NT2/D1 (cell line): ENCODE data around the gene GALNT14.

Source experiments
- DNase-seq: peaks from one replicate; pipeline ENCODE4 v3.0.0-alpha.2; 2011; ENCODE audit warnings: low read depth, low spot score
- H3K27me3 ChIP-seq: 2 replicates; pipeline ENCODE4 v1.6.0; 2011; ENCODE audit warnings: mild to moderate bottlenecking; ENCODE audit not compliant: insufficient read length, insufficient read depth
- H3K36me3 ChIP-seq: 2 replicates; pipeline ENCODE4 v1.6.1; 2011; ENCODE audit warnings: mild to moderate bottlenecking, low read length, mixed read lengths; ENCODE audit not compliant: insufficient read depth, insufficient read length
- H3K4me1 ChIP-seq: 2 replicates; pipeline ENCODE4 v1.5.1; 2011; ENCODE audit not compliant: insufficient read depth, insufficient read length
- H3K4me3 ChIP-seq: 2 replicates; pipeline ENCODE4 v1.5.1; 2011; ENCODE audit warnings: low read depth; ENCODE audit not compliant: insufficient read length
- H3K9ac ChIP-seq: 2 replicates; pipeline ENCODE4 v1.6.0; 2011; ENCODE audit warnings: low read depth; ENCODE audit not compliant: insufficient read length
- H3K9me3 ChIP-seq: 2 replicates; pipeline ENCODE4 v1.5.1; 2011; ENCODE audit warnings: mild to moderate bottlenecking, low read length; ENCODE audit not compliant: insufficient read depth
- SUZ12 ChIP-seq: IDR thresholded peaks from 2 replicates; pipeline ENCODE4 v1.6.1; 2011; ENCODE audit not compliant: insufficient read length, insufficient read depth; ENCODE audit errors: extremely low read depth
- YY1 ChIP-seq: IDR thresholded peaks from 2 replicates; pipeline ENCODE4 v1.6.1; 2011; ENCODE audit not compliant: insufficient read length, insufficient read depth
- ZNF274 ChIP-seq: IDR thresholded peaks from 2 replicates; pipeline ENCODE4 v1.6.1; 2011; ENCODE audit warnings: mild to moderate bottlenecking, low read depth, low read length

GALNT14 gene

GRCh38 chr2:30994227-30995056, 143.8 kb downstream of the GALNT14 start:
- DNase-seq = no peak
- Histone ChIP-seq H3K9me3 (no peaks in the 10 kb centered on the region), H3K36me3 (no peaks in the 10 kb centered on the region), H3K4me3 (no peak overlapping the region), H3K27me3 (no peaks in the 10 kb centered on the region), H3K4me1 (no peaks in the 10 kb centered on the region), H3K9ac (no peak overlapping the region)
- no peak for TF ChIP-seq ZNF274
- TF ChIP-seq SUZ12 = no peak
- no peak for TF ChIP-seq YY1

- H3K9me3 ChIP-seq = no peaks in the 10 kb centered on the region
- no peak overlapping the region for H3K9ac ChIP-seq
- no peak overlapping the region for H3K4me3 ChIP-seq
- H3K36me3 ChIP-seq = peaks cover 5% of the 10 kb centered on the region
- no peaks in the 10 kb centered on the region for H3K27me3 ChIP-seq
- TF ChIP-seq SUZ12 = no peak
- no peak for TF ChIP-seq ZNF274
- no peak for TF ChIP-seq YY1
- peaks cover 2% of the 10 kb centered on the region for H3K4me1 ChIP-seq
- no peak for DNase-seq
These were observed 145.5 kb downstream of the GALNT14 start for GRCh38 chr2:30992781-30993180.

- H3K27me3 ChIP-seq = no peaks in the 10 kb centered on the region
- DNase-seq = no peak
- H3K9ac ChIP-seq = no peak overlapping the region
- peaks cover 2% of the 10 kb centered on the region for H3K4me1 ChIP-seq
- H3K36me3 ChIP-seq = peaks cover 5% of the 10 kb centered on the region
- no peak for TF ChIP-seq SUZ12
- no peak for TF ChIP-seq ZNF274
- TF ChIP-seq YY1 = no peak
- no peak overlapping the region for H3K4me3 ChIP-seq
- no peaks in the 10 kb centered on the region for H3K9me3 ChIP-seq
These were observed 147.6 kb downstream of the GALNT14 start for GRCh38 chr2:30990671-30991070.

- TF ChIP-seq SUZ12 = no peak
- no peak for TF ChIP-seq YY1
- TF ChIP-seq ZNF274 = no peak
- Histone ChIP-seq H3K36me3 (peaks cover 5% of the 10 kb centered on the region), H3K4me3 (no peak overlapping the region), H3K9ac (no peak overlapping the region), H3K27me3 (no peaks in the 10 kb centered on the region), H3K4me1 (peaks cover 2% of the 10 kb centered on the region), H3K9me3 (no peaks in the 10 kb centered on the region)
- DNase-seq = peak; percentile 35
These were observed 148.1 kb downstream of the GALNT14 start for GRCh38 chr2:30990176-30990575.

GRCh38 chr2:30989746-30990145, 148.5 kb downstream of the GALNT14 start:
- Histone ChIP-seq H3K9me3 (no peaks in the 10 kb centered on the region), H3K27me3 (no peaks in the 10 kb centered on the region), H3K36me3 (peaks cover 5% of the 10 kb centered on the region), H3K9ac (no peak overlapping the region), H3K4me3 (no peak overlapping the region), H3K4me1 (peaks cover 2% of the 10 kb centered on the region)
- no peak for TF ChIP-seq YY1
- DNase-seq = no peak

GRCh38 chr2:30987566-30987965, 150.7 kb downstream of the GALNT14 start:
- Histone ChIP-seq H3K9me3 (no peaks in the 10 kb centered on the region), H3K9ac (no peak overlapping the region), H3K4me3 (no peak overlapping the region), H3K27me3 (no peaks in the 10 kb centered on the region), H3K36me3 (peaks cover 5% of the 10 kb centered on the region), H3K4me1 (peaks cover 5% of the 10 kb centered on the region)
- TF ChIP-seq SUZ12 = no peak
- TF ChIP-seq YY1 = no peak
- TF ChIP-seq ZNF274 = no peak
- no peak for DNase-seq

GRCh38 chr2:30986231-30986580, 152.0 kb downstream of the GALNT14 start:
- Histone ChIP-seq H3K27me3 (no peaks in the 10 kb centered on the region), H3K4me3 (no peak overlapping the region), H3K4me1 (peaks cover 7% of the 10 kb centered on the region), H3K9ac (no peak overlapping the region), H3K9me3 (no peaks in the 10 kb centered on the region), H3K36me3 (peaks cover 5% of the 10 kb centered on the region)
- no peak for TF ChIP-seq YY1
- no peak for TF ChIP-seq SUZ12
- TF ChIP-seq ZNF274 = no peak
- DNase-seq = no peak
